Esophagus muscularis mucosa (tissue), 4 donors: ENCODE results near the gene XRN1.
"Not testable (repeated sequence)": the region's sequence is repeated elsewhere in the genome, so short reads cannot be mapped to it uniquely, and the experiment has no call there.

Experiments
- EP300 ChIP-seq: sonication (generic); formaldehyde crosslinking; IDR thresholded peaks from one replicate; pipeline ENCODE4 v1.6.1; 2017; ENCODE audit warnings: antibody characterized with exemption
- POLR2A ChIP-seq: fragments of 450-650 bp; IDR thresholded peaks from one replicate; pipeline ENCODE4 v1.6.1; 2017; ENCODE audit warnings: antibody characterized with exemption, moderate library complexity, mild to moderate bottlenecking, low read depth
- POLR2AphosphoS5 ChIP-seq, 2 donors: sonication (generic); formaldehyde crosslinking; IDR thresholded peaks; one replicate each; pipeline ENCODE4 v1.6.1; 2017; ENCODE audit warnings: antibody characterized with exemption in 2 of 2
- TF ChIP-seq, protein P1 (sequence below), 3 experiments: fragments of 200-600 bp in 2 of 3; fragments of 450-650 bp in 1 of 3; sonication (generic) in 2 of 3; IDR thresholded peaks; one replicate each; pipeline ENCODE4 v1.5.1; 2017 to 2019; ENCODE audit warnings: antibody characterized with exemption in 3 of 3, mild to moderate bottlenecking in 2 of 3, moderate library complexity in 1 of 3

DNA sequence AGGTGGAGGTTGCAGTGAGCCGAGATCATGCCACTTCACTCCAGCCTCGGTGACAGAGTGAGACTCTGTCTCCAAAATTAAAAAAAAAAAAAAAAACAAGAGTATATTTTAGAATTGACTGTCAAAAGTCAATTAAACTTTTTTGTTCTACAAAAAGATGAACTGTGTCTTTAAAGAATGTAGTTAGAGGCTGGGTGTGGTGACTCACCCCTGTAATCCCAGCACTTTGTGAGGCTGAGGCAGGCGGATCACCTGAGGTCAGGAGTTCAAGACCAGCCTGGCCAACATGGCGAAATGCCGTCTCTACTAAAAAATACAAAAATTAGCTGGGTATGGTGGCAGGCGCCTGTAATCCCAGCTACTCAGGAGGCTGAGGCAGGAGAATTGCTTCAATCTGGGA lies 78.3 kb downstream of the XRN1 start:
- TF ChIP-seq, protein P1, sequence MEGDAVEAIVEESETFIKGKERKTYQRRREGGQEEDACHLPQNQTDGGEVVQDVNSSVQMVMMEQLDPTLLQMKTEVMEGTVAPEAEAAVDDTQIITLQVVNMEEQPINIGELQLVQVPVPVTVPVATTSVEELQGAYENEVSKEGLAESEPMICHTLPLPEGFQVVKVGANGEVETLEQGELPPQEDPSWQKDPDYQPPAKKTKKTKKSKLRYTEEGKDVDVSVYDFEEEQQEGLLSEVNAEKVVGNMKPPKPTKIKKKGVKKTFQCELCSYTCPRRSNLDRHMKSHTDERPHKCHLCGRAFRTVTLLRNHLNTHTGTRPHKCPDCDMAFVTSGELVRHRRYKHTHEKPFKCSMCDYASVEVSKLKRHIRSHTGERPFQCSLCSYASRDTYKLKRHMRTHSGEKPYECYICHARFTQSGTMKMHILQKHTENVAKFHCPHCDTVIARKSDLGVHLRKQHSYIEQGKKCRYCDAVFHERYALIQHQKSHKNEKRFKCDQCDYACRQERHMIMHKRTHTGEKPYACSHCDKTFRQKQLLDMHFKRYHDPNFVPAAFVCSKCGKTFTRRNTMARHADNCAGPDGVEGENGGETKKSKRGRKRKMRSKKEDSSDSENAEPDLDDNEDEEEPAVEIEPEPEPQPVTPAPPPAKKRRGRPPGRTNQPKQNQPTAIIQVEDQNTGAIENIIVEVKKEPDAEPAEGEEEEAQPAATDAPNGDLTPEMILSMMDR (IDR thresholded peaks at IDR 0.05): not testable (repeated sequence)
- TF ChIP-seq POLR2A; EP300; POLR2AphosphoS5 (IDR thresholded peaks at IDR 0.05): not testable (repeated sequence)
